SU-DHL-6 (cell line): ENCODE data around the gene SEC22A.

ENCODE experiments used
- H2AFZ ChIP-seq: fragments of 200-600 bp; sonication (generic); 2 replicates; pipeline ENCODE4 v1.6.1; 2014; ENCODE audit warnings: low read depth, mild to moderate bottlenecking, moderate library complexity, mixed read lengths, antibody characterized with exemption, low read length; ENCODE audit not compliant: severe bottlenecking
- H3F3A ChIP-seq: fragments of 200-600 bp; shearing (Covaris generic); 2 replicates; pipeline ENCODE4 v1.6.0; 2016; ENCODE audit warnings: antibody characterized with exemption, mild to moderate bottlenecking; ENCODE audit not compliant: insufficient read depth
- H3K27ac ChIP-seq: fragments of 200-600 bp; sonication (generic); 2 replicates; pipeline ENCODE4 v1.5.1; 2016; ENCODE audit warnings: low read depth, mild to moderate bottlenecking, low read length, moderate library complexity, mixed read lengths
- H3K27me3 ChIP-seq: fragments of 200-600 bp; sonication (generic), shearing (Covaris generic); 2 replicates; pipeline ENCODE4 v1.6.0; 2014; ENCODE audit warnings: mild to moderate bottlenecking, low read length
- H3K36me3 ChIP-seq: fragments of 200-600 bp; sonication (generic); 2 replicates; pipeline ENCODE4 v1.6.1; 2014; ENCODE audit warnings: mild to moderate bottlenecking, low read length, mixed read lengths
- H3K4me2 ChIP-seq: fragments of 300-600, 200-600 bp; shearing (Covaris generic), sonication (generic); 2 replicates; pipeline ENCODE4 v1.6.0; 2014; ENCODE audit warnings: low read length, low read depth, mild to moderate bottlenecking; ENCODE audit not compliant: poor library complexity, severe bottlenecking
- H3K4me3 ChIP-seq: fragments of 200-600 bp; sonication (generic); 2 replicates; pipeline ENCODE4 v1.5.1; 2014; ENCODE audit warnings: antibody characterized with exemption, low read length, mild to moderate bottlenecking, mixed read lengths; ENCODE audit not compliant: insufficient read depth, poor library complexity, severe bottlenecking
- H3K79me2 ChIP-seq: fragments of 200-600 bp; sonication (generic); 2 replicates; pipeline ENCODE4 v1.6.1; 2014; ENCODE audit warnings: mild to moderate bottlenecking, low read length, moderate library complexity; ENCODE audit not compliant: insufficient read depth
- H3K9ac ChIP-seq: fragments of 200-600 bp; sonication (generic); 2 replicates; pipeline ENCODE4 v1.7.0; 2014; ENCODE audit warnings: mild to moderate bottlenecking, low read length
- H3K9me2 ChIP-seq: fragments of 200-600 bp; sonication (generic); replicated peaks from 2 replicates; pipeline ENCODE4 v1.6.1; 2014; ENCODE audit warnings: low read length; ENCODE audit not compliant: insufficient read depth
- H3K9me3 ChIP-seq: fragments of 200-600 bp; sonication (generic); 2 replicates; pipeline ENCODE4 v1.6.1; 2014; ENCODE audit warnings: low read length, mixed read lengths; ENCODE audit not compliant: insufficient read depth
- H4K20me1 ChIP-seq: fragments of 200-600 bp; sonication (generic); 2 replicates; pipeline ENCODE4 v1.6.1; 2014; ENCODE audit warnings: low read depth, mild to moderate bottlenecking, antibody characterized with exemption, low read length, moderate library complexity, mixed read lengths
- EZH2phosphoT487 ChIP-seq: fragments of 200-600 bp; sonication (generic), shearing (Covaris generic); conservative IDR thresholded peaks from 2 replicates; pipeline ENCODE4 v1.6.1; 2018; ENCODE audit warnings: mild to moderate bottlenecking, antibody characterized with exemption, low read length, moderate library complexity, mixed read lengths
- TF ChIP-seq, protein P1 (sequence below): fragments of 200-600 bp; sonication (generic); IDR thresholded peaks from one replicate; pipeline ENCODE4 v1.5.1; 2017; ENCODE audit warnings: antibody characterized with exemption, mild to moderate bottlenecking, low read length, moderate library complexity; ENCODE audit not compliant: insufficient read depth, poor library complexity, severe bottlenecking

Gene SEC22A

DNA sequence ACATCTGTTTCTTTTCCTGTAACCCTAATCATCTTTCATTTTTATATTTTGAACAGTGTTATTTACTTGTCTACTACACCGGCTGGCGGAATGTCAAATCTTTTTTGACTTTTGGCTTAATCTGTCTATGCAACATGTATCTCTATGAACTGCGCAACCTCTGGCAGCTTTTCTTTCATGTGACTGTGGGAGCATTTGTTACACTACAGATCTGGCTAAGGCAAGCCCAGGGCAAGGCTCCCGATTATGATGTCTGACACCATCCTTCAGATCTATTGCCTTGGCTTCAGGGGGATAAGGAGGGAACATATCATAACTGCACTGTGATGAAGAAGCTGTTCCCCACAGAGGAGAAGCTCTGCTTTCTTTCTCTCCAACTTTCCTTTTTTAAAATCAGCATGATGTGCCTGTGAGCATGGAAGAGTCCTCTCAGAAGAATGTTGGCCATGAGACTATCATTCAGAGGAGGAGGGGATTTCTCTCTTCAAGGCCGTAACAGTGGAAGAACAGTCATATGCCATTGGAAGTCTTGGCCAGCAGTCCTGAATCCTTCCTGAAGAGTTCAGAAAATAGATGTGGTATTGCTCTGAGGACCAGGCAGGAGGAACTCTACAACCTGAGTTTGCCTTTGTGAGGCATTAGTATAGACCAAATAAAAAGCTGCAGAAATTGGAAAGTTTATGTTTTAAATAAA, 69.9 kb downstream of the SEC22A start:
- Histone ChIP-seq H3K27me3 (no peaks in the 10 kb centered on the region), H3K9me2 (no peaks in the 10 kb centered on the region), H2AFZ (no peak overlapping the region), H3F3A (no peaks in the 10 kb centered on the region), H3K4me3 (no peak overlapping the region), H3K4me2 (no peak overlapping the region), H3K9ac (no peak overlapping the region), H3K36me3 (peaks cover 3% of the 10 kb centered on the region; the same call in 1 of the 2 replicates), H3K9me3 (no peaks in the 10 kb centered on the region), H3K27ac (no peak overlapping the region), H3K79me2 (no peaks in the 10 kb centered on the region), H4K20me1 (no peaks in the 10 kb centered on the region)
- no peak for TF ChIP-seq EZH2phosphoT487
- TF ChIP-seq, protein P1, sequence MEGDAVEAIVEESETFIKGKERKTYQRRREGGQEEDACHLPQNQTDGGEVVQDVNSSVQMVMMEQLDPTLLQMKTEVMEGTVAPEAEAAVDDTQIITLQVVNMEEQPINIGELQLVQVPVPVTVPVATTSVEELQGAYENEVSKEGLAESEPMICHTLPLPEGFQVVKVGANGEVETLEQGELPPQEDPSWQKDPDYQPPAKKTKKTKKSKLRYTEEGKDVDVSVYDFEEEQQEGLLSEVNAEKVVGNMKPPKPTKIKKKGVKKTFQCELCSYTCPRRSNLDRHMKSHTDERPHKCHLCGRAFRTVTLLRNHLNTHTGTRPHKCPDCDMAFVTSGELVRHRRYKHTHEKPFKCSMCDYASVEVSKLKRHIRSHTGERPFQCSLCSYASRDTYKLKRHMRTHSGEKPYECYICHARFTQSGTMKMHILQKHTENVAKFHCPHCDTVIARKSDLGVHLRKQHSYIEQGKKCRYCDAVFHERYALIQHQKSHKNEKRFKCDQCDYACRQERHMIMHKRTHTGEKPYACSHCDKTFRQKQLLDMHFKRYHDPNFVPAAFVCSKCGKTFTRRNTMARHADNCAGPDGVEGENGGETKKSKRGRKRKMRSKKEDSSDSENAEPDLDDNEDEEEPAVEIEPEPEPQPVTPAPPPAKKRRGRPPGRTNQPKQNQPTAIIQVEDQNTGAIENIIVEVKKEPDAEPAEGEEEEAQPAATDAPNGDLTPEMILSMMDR, result no peak

DNA sequence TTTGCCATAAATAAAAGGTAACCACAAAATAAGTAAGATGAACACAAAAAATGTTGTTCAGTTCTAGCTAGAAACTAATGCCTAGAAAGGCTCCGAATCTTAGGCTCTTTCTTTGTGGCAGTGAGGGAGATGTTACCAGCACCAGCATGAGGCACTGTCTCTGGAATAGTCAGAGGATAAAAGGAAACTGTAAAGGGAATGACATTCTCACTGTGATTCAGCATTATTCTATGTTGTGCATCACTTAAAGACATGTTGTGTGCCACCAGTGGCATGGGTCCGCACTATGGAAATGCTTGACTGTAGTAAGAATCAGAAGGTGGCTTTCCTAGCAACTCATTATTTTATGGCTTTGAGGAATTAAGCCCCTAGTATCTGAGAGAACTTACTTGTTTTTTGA, 70.8 kb downstream of the SEC22A start:
- Histone ChIP-seq H3K36me3 (peaks cover 3% of the 10 kb centered on the region; the same call in 1 of the 2 replicates), H3K27ac (no peak overlapping the region)

DNA sequence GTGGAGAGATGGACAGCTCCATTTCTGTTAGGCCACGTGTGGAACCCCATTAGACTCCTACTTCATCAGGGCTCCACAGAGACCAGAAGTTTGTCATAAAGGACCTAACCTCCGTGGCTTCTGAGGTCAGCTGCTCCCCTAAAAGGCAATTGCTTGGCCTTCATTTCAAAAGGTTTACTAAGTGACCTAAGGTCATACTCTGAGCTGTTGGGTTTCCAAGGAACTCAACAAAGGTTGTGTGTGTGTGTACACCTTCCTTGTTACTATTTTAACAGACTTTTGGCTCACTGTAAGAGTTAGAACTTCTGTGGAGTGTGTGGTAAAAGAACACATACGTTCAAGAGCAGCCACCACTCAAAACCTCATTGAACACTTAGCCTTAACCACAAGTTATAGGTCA, 73.9 kb downstream of the SEC22A start:
- Histone ChIP-seq H3K9ac (no peak overlapping the region), H4K20me1 (no peaks in the 10 kb centered on the region), H3K79me2 (no peaks in the 10 kb centered on the region), H3K27me3 (no peaks in the 10 kb centered on the region), H3K27ac (no peak overlapping the region), H3K36me3 (no peaks in the 10 kb centered on the region), H3F3A (no peaks in the 10 kb centered on the region), H2AFZ (no peak overlapping the region), H3K4me2 (no peak overlapping the region), H3K9me2 (no peaks in the 10 kb centered on the region), H3K9me3 (no peaks in the 10 kb centered on the region), H3K4me3 (no peak overlapping the region)
- TF ChIP-seq, protein P1, result no peak
- TF ChIP-seq EZH2phosphoT487, result no peak

More for the DNA sequence above, 70.8 kb downstream of the SEC22A start:
- Histone ChIP-seq H3K9me2 (no peaks in the 10 kb centered on the region), H3K9ac (no peak overlapping the region), H3F3A (no peaks in the 10 kb centered on the region), H3K4me3 (no peak overlapping the region), H3K9me3 (no peaks in the 10 kb centered on the region), H3K27me3 (no peaks in the 10 kb centered on the region), H3K4me2 (no peak overlapping the region), H4K20me1 (no peaks in the 10 kb centered on the region), H3K79me2 (no peaks in the 10 kb centered on the region), H2AFZ (no peak overlapping the region)
- TF ChIP-seq, protein P1, result no peak
- TF ChIP-seq EZH2phosphoT487, result no peak
